Loucy (cell line): ENCODE results near the gene RASSF4.

ENCODE experiments used
- H2AFZ ChIP-seq: fragments of 200-600 bp; sonication (generic); 2 replicates; pipeline ENCODE4 v1.6.0; 2016; ENCODE audit warnings: antibody characterized with exemption, mild to moderate bottlenecking, low read length, moderate library complexity
- H3F3A ChIP-seq: fragments of 200-600 bp; 2 replicates; pipeline ENCODE4 v1.6.0; 2016; ENCODE audit warnings: antibody characterized with exemption, low read depth, mild to moderate bottlenecking
- H3K27me3 ChIP-seq: fragments of 200-600 bp; sonication (generic); 2 replicates; pipeline ENCODE4 v1.6.1; 2014; ENCODE audit warnings: low read length, mild to moderate bottlenecking; ENCODE audit not compliant: insufficient read depth, poor library complexity, severe bottlenecking
- H3K36me3 ChIP-seq: fragments of 200-600 bp; sonication (generic); 2 replicates; pipeline ENCODE4 v1.6.1; 2016; ENCODE audit warnings: low read length; ENCODE audit not compliant: insufficient read depth
- H3K4me1 ChIP-seq: fragments of 200-600 bp; sonication (generic); 2 replicates; pipeline ENCODE4 v1.5.1; 2014; ENCODE audit warnings: low read length, mild to moderate bottlenecking; ENCODE audit not compliant: insufficient read depth, poor library complexity, severe bottlenecking
- H3K4me2 ChIP-seq: fragments of 200-600 bp; sonication (generic); 2 replicates; pipeline ENCODE4 v1.6.0; 2014; ENCODE audit warnings: antibody characterized with exemption, low read length, low read depth, mild to moderate bottlenecking; ENCODE audit not compliant: poor library complexity, severe bottlenecking
- H3K4me3 ChIP-seq: fragments of 200-600 bp; sonication (generic); 2 replicates; pipeline ENCODE4 v1.5.1; 2014; ENCODE audit warnings: low read length, mild to moderate bottlenecking, mixed read lengths; ENCODE audit not compliant: poor library complexity, severe bottlenecking
- H3K79me2 ChIP-seq: fragments of 200-600 bp; sonication (generic); 2 replicates; pipeline ENCODE4 v1.6.1; 2014; ENCODE audit warnings: low read length; ENCODE audit not compliant: insufficient read depth
- H3K9ac ChIP-seq: fragments of 200-600 bp; sonication (generic); 2 replicates; pipeline ENCODE4 v1.6.0; 2014; ENCODE audit warnings: mild to moderate bottlenecking, low read depth, low read length, moderate library complexity; ENCODE audit not compliant: poor library complexity, severe bottlenecking
- H3K9me2 ChIP-seq: fragments of 200-600 bp; sonication (generic); replicated peaks from 2 replicates; pipeline ENCODE4 v1.6.1; 2016; ENCODE audit warnings: low read depth, low read length, mixed read lengths
- H3K9me3 ChIP-seq: fragments of 200-600 bp; sonication (generic); 2 replicates; pipeline ENCODE4 v1.6.1; 2014; ENCODE audit warnings: mild to moderate bottlenecking, antibody characterized with exemption, low read length, low read depth; ENCODE audit not compliant: insufficient read depth
- H4K20me1 ChIP-seq: fragments of 200-600 bp; sonication (generic); 2 replicates; pipeline ENCODE4 v1.6.0; 2014; ENCODE audit warnings: antibody characterized with exemption, low read length, mild to moderate bottlenecking; ENCODE audit not compliant: insufficient read depth, poor library complexity, severe bottlenecking
- EZH2phosphoT487 ChIP-seq: fragments of 200-600 bp; IDR thresholded peaks from 2 replicates; pipeline ENCODE4 v1.6.1; 2018; ENCODE audit warnings: antibody characterized with exemption, mild to moderate bottlenecking, moderate library complexity, borderline replicate concordance
- TF ChIP-seq, protein P1 (sequence below): fragments of 200-600 bp; sonication (generic); conservative IDR thresholded peaks from 2 replicates; pipeline ENCODE4 v1.5.1; 2014; ENCODE audit warnings: mild to moderate bottlenecking, antibody characterized with exemption, low read length

RASSF4 gene

GRCh38 chr10:44966129-44966815, 6.7 kb downstream of the RASSF4 start:
- Histone ChIP-seq H4K20me1 (no peaks in the 10 kb centered on the region), H2AFZ (peak overlapping the region; percentile 54), H3K79me2 (no peaks in the 10 kb centered on the region), H3F3A (no peaks in the 10 kb centered on the region), H3K9me2 (no peaks in the 10 kb centered on the region), H3K4me1 (peaks cover 62% of the 10 kb centered on the region), H3K27me3 (no peaks in the 10 kb centered on the region), H3K9me3 (no peaks in the 10 kb centered on the region), H3K36me3 (no peaks in the 10 kb centered on the region), H3K4me3 (no peak overlapping the region), H3K4me2 (peak overlapping the region; percentile 9), H3K9ac (no peak overlapping the region)
- no peak for TF ChIP-seq EZH2phosphoT487
- TF ChIP-seq, protein P1, sequence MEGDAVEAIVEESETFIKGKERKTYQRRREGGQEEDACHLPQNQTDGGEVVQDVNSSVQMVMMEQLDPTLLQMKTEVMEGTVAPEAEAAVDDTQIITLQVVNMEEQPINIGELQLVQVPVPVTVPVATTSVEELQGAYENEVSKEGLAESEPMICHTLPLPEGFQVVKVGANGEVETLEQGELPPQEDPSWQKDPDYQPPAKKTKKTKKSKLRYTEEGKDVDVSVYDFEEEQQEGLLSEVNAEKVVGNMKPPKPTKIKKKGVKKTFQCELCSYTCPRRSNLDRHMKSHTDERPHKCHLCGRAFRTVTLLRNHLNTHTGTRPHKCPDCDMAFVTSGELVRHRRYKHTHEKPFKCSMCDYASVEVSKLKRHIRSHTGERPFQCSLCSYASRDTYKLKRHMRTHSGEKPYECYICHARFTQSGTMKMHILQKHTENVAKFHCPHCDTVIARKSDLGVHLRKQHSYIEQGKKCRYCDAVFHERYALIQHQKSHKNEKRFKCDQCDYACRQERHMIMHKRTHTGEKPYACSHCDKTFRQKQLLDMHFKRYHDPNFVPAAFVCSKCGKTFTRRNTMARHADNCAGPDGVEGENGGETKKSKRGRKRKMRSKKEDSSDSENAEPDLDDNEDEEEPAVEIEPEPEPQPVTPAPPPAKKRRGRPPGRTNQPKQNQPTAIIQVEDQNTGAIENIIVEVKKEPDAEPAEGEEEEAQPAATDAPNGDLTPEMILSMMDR, result no peak

- Histone ChIP-seq H4K20me1 (no peaks in the 10 kb centered on the region), H3K27me3 (no peaks in the 10 kb centered on the region), H3K9me3 (no peaks in the 10 kb centered on the region), H3K4me2 (peak overlapping the region; percentile 54), H3K79me2 (no peaks in the 10 kb centered on the region), H3K9ac (peak overlapping the region; percentile 48), H2AFZ (peak overlapping the region; percentile 54), H3F3A (no peaks in the 10 kb centered on the region), H3K9me2 (no peaks in the 10 kb centered on the region), H3K4me3 (no peak overlapping the region), H3K4me1 (peaks cover 57% of the 10 kb centered on the region), H3K36me3 (no peaks in the 10 kb centered on the region)
- no peak for TF ChIP-seq EZH2phosphoT487
- TF ChIP-seq, protein P1, result peak; percentile 44
Measured at GRCh38 chr10:44966816-44967509, 7.4 kb downstream of the RASSF4 start.

DNA sequence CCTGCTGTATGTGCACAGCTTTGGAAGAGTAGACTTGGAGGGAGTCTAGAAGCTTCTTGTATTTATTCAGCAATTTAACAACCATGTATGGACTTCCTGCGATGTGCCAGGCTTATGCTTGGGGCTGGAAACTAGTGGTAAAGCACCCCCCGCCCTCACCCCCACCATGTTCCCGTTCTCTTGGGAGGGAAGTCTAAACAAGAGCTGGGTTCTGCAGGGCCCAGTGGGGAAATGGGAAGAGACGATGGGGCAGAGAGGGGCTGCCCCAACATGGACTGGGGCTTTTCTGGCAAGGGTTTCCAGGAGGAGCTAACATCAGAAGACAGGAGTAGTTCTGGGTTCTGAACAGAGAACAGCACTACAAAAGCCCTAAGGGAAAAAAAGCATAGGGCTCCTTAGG, 8.0 kb downstream of the RASSF4 start:
- Histone ChIP-seq H3K9me2 (no peaks in the 10 kb centered on the region), H3K36me3 (no peaks in the 10 kb centered on the region), H4K20me1 (no peaks in the 10 kb centered on the region), H3K4me1 (peaks cover 57% of the 10 kb centered on the region), H3K79me2 (no peaks in the 10 kb centered on the region), H3K9me3 (no peaks in the 10 kb centered on the region), H3K9ac (peak overlapping the region; percentile 48), H3K27me3 (no peaks in the 10 kb centered on the region), H3F3A (no peaks in the 10 kb centered on the region), H2AFZ (peak overlapping the region; percentile 20), H3K4me3 (peak overlapping the region; percentile 37), H3K4me2 (peak overlapping the region; percentile 54)
- TF ChIP-seq EZH2phosphoT487, result no peak
- TF ChIP-seq, protein P1, result no peak
